SH-SY5Y (cell line): ENCODE measurements around the gene RASGRP2.

Experiments
- GATA2 ChIP-seq: IDR thresholded peaks from 2 replicates; pipeline ENCODE4 v1.6.1; 2011; ENCODE audit warnings: mild to moderate bottlenecking, low read depth, low read length
- GATA3 ChIP-seq: IDR thresholded peaks from 2 replicates; pipeline ENCODE4 v1.6.1; 2011; ENCODE audit warnings: low read depth, mild to moderate bottlenecking, low read length, moderate library complexity

DNA sequence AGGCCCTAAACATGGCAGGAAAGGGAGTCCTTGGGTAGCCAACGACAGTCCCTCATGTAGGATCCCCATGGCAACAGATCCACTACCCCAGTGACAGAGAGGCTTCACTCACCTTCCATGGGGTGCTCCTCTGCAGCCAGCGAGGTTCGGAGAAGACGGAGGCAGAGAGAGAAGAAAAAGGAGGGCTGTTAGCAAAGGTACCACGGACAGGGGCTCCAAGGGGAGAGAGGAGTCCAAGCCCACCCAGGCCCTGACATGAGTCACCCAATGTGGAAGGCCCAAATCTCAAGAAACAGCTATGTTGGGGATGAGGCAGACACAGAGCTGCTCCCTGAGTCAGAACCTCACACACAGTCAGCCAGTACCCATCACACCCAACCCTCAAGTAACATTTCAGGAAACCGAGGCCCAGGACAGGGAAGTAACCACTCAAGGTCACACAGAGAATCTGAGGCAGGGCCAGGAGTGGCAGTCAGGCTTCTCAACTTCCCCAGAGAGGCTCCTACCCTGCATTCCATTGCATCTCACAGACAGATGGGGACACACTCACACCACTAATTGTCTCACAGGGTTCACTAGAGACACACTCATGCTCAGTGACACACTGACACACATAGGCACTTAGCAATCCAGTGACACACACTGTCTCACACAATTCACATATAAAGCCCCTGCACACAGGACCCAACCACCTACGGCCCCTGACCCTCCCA is 46.1 kb downstream of the RASGRP2 start:
- TF ChIP-seq GATA2, result no peak
- no peak for TF ChIP-seq GATA3
